ENCODE data around the gene SMG5.
A peak's percentile ranks its signal among the peaks of the same experiment; 100 is the strongest.

SMG5 gene

DNA sequence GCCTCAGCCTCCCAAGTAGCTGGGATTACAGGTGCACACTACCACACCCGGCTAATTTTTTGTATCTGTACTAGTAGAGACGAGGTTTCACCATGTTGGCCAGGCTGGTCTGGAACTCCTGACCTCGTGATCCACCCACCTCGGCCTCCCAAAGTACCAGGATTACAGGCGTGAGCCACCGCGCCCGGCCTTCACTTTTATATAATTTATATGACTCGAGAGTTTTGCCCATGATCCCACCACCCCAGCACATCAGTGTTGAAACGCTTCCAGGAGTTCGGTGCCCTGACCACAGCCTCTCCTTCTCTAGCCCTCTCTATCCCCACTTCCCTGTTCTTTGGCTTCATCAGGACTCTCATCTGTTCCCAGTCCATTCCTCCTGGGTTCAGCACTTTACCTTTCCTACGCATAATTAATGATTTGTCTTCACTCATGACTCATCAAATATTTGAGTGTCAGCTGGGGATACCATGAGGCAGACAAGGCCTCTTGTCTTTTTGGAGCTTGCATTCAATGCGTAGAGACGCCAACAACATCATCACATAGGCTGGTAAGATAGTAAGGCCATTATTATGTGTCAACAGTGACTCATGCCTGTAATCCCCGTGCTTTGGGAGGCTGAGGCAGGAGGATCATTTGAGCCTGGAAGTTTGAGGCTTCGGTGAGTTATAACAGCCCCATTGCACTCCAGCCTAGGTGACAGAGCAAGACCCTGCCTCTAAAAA is 68.4 kb downstream of the SMG5 start:
- DNase-seq (ENCODE audit: low read depth): no peak

DNA sequence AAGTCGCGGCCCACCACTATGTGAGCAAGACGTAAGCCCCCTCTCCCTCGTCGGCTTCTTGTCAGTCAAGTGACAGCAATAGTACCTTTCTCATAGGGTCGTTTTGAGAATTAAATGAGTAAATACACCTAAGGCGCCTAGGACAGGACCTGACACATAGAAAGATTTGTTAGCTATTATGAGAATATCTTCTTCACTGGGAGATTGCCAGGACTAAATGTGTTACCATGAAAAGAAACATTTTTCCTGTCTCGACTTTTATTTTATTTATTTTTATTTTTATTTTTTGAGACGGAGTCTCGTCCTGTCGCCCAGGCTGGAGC is 69.0 kb downstream of the SMG5 start:
- DNase-seq (ENCODE audit: low read depth): no peak

DNA sequence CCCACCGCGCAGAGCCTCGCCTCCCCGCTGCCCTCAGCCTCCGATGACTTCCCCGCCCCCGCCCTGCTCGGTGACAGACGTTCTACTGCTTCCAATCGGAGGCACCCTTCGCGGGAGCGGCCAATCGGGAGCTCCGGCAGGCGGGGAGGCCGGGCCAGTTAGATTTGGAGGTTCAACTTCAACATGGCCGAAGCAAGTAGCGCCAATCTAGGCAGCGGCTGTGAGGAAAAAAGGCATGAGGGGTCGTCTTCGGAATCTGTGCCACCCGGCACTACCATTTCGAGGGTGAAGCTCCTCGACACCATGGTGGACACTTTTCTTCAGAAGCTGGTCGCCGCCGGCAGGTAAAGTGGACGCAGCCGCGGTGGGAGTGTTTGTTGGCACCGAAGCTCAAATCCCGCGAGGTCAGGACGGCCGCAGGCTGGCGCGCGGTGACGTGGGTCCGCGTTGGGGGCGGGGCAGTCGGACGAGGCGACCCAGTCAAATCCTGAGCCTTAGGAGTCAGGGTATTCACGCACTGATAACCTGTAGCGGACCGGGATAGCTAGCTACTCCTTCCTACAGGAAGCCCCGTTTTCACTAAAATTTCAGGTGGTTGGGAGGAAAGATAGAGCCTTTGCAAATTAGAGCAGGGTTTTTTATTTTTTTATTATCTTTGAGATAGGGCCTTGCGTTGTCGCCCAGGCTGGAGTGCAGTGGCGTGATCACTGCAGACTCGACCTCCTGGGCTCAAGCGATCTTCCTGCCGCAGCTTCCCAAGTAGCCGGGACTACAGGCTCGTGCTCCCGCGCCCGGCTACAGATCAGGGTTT is 69.6 kb downstream of the SMG5 start, which contains the start of gene PMF1:
PMF1 (plus strand) TSS at position 175 of the 811 bp plus-strand sequence; CDS start at position 184, 9 bp downstream.
- peak; percentile 93 for DNase-seq (ENCODE audit: low read depth)

DNA sequence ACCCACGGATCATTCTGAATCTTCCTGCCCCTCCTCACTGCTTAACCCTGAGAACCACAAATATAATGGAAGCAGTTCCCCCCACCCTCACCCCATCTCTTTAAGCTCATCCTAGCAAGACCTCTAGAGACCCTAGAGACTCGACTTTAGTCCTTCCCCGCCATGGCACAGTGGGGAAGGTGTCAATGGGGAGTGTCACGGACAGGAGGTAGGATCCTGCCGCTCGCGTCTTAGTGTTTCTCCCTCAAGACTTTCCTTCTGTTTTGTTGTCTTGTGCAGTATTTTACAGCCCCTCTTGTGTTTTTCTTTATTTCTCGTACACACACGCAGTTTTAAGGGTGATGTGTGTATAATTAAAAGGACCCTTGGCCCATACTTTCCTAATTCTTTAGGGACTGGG is 70.5 kb downstream of the SMG5 start:
- DNase-seq (ENCODE audit: low read depth): no peak

DNA sequence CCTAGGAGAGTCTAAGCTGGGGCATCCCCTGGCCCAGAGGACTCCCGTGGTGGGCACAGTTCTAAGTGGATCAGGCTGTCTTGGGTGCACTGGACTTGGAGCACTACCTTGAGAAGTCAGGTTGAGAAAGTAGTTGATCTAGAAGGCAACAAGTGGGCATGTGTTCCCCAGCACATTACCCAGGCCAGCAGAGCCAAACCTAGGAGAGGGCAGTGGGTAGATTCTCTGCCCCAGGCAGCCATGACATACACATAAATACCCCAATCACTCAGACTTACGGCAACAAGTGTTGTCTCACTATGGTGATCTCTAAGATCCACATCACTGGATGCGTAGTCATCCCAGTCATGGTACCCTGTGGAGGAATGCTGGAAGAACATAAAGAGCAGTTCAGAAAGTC is 71.4 kb downstream of the SMG5 start:
- no peak for DNase-seq (ENCODE audit: low read depth)

DNA sequence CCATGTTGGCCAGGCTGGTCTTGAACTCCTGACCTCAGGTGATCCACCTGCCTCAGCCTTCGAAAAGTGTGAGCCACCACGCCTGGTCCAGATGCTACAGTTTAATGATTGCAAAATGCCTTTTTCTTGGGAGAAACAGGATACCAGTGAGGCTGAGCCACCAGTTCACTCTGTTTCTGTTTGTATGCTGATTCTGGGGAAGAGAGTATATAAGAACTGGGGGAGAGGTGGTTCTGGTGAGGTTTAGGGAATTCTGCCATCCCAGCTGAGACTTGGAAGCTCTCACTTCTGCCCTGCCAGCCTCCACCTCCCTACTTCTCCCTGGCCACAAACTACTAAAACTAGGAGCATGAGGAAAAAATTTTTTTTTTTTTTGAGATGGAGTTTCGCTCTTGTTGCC is 77.9 kb downstream of the SMG5 start:
- no peak for DNase-seq (ENCODE audit: low read depth)

DNA sequence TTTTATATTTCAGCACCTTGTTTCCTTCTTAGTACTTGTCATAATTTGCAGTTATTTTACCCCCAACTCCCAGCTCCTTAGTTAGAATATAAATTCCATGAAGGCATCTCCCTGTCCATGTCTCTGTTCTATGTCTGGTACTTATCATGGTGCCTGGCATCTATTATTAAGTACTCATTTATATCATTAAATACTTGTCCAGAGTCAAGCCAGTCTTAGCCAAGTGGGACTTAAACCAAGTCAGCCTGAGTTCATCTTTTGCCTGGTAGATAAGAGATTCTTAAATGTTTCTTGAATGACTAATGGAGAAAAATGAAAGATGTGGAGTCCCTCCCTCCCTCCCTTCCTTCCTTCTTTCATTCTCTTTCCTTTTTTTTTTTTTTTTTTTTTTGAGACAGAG is 79.3 kb downstream of the SMG5 start:
- no peak for DNase-seq (ENCODE audit: low read depth)

DNA sequence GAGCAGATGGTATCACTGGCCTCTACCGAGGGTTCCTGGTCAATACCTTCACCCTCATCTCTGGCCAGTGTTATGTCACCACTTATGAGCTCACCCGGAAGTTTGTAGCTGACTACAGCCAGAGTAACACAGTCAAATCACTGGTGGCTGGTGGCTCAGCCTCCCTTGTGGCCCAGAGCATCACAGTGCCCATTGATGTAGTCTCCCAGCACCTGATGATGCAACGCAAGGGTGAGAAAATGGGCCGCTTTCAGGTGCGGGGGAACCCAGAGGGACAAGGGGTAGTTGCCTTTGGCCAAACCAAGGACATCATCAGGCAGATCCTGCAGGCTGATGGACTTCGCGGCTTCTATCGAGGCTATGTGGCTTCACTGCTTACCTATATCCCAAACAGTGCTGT is 82.6 kb downstream of the SMG5 start:
- no peak for DNase-seq (ENCODE audit: low read depth)

Data from GM04504 (cell line).